ENCODE measurements around the gene PRMT1. TPM values are rescaled to one million over a fixed set of nuclear protein-coding genes. Genes with fewer than 3 reads are reported as not detected.
"Not testable (repeated sequence)": the region's sequence is repeated elsewhere in the genome, so short reads cannot be mapped to it uniquely, and the experiment has no call there.

Gene PRMT1
- 100 to 1,000 TPM; 102 to 117 (median 108) TPM for total RNA-seq

GRCh38 chr19:49677231-49677900 is at the start of gene PRMT1:
Gene PRMT1, plus strand, starts transcription at chr19:49677271. Its CDS starts 10 bp downstream, at chr19:49677281.
- peak within 1 kb of the TSS; percentile 80 for H3K4me3 ChIP-seq (ENCODE audit: low read depth, poor library complexity, severe bottlenecking)
- intact Hi-C loops (cut with DNase I; ENCODE audit: low total_unique reads) = no loop called here
- 1% methylated on average over 35 to 47 of the region's 57 CpGs for WGBS, 2 donors
- DNase-seq (ENCODE audit: low spot score in 2 of 2) = no peak
- TF ChIP-seq CTCF (IDR thresholded peaks at IDR 0.05) = no peak
- peak in 1 of 2 donors; percentile 8 for TF ChIP-seq POLR2A (IDR thresholded peaks at IDR 0.05)

GRCh38 chr19:49629659-49630058 is 47.4 kb upstream of the PRMT1 start:
- no peak overlapping the region for H3K4me3 ChIP-seq (ENCODE audit: low read depth, poor library complexity, severe bottlenecking)
- peak in 1 of 2 donors; percentile 84 for DNase-seq (ENCODE audit: low spot score in 2 of 2)
- TF ChIP-seq CTCF (IDR thresholded peaks at IDR 0.05) (no peak), POLR2A (IDR thresholded peaks at IDR 0.05) (no peak)
- 80 to 83% methylated on average over 9 of the region's 9 CpGs for WGBS, 2 donors
- intact Hi-C loops (cut with DNase I; ENCODE audit: low total_unique reads) = no loop called here

GRCh38 chr19:49631014-49631588 is 46.0 kb upstream of the PRMT1 start:
- TF ChIP-seq POLR2A (IDR thresholded peaks at IDR 0.05) = no peak
- no peak for TF ChIP-seq CTCF (IDR thresholded peaks at IDR 0.05)
- intact Hi-C loops (cut with DNase I; ENCODE audit: low total_unique reads) = no loop called here
- no peak overlapping the region for H3K4me3 ChIP-seq (ENCODE audit: low read depth, poor library complexity, severe bottlenecking)
- DNase-seq (ENCODE audit: low spot score in 2 of 2) = peak in 1 of 2 donors; percentile 82
- WGBS, 2 donors = 10 to 12% methylated on average over 9 of the region's 9 CpGs

- intact Hi-C loops (cut with DNase I; ENCODE audit: low total_unique reads) = no loop called here
- no peak for DNase-seq (ENCODE audit: low spot score in 2 of 2)
- no peak overlapping the region for H3K4me3 ChIP-seq (ENCODE audit: low read depth, poor library complexity, severe bottlenecking)
- 77 to 78% methylated on average over 19 of the region's 19 CpGs for WGBS, 2 donors
- TF ChIP-seq POLR2A (IDR thresholded peaks at IDR 0.05) (no peak), CTCF (IDR thresholded peaks at IDR 0.05) (no peak)
Measured at GRCh38 chr19:49631610-49632192, 45.4 kb upstream of the PRMT1 start.

GRCh38 chr19:49632576-49632975 is 44.5 kb upstream of the PRMT1 start:
- intact Hi-C loops (cut with DNase I; ENCODE audit: low total_unique reads) = no loop called here
- no peak for DNase-seq (ENCODE audit: low spot score in 2 of 2)
- WGBS, 2 donors = 87 to 88% methylated on average over 5 of the region's 5 CpGs
- TF ChIP-seq POLR2A (IDR thresholded peaks at IDR 0.05) = no peak
- no peak for TF ChIP-seq CTCF (IDR thresholded peaks at IDR 0.05)
- no peak overlapping the region for H3K4me3 ChIP-seq (ENCODE audit: low read depth, poor library complexity, severe bottlenecking)

- H3K4me3 ChIP-seq (ENCODE audit: low read depth, poor library complexity, severe bottlenecking); intact Hi-C loops (cut with DNase I; ENCODE audit: low total_unique reads); DNase-seq (ENCODE audit: low spot score in 2 of 2): not testable (repeated sequence)
- WGBS, 2 donors = 61 to 62% methylated on average over 9 of the region's 9 CpGs
Measured at GRCh38 chr19:49633273-49633672, 43.8 kb upstream of the PRMT1 start.

Measured in lower leg skin (tissue), 4 donors.